Tibial nerve (tissue), 4 donors: ENCODE results near the gene ARL2BP. TPM values are rescaled to one million over a fixed set of nuclear protein-coding genes. Genes with fewer than 3 reads are reported as not detected.

Source experiments
- DNase-seq, 2 donors: peaks; one replicate each; pipeline ENCODE4 v3.0.0-alpha.2; 2019; ENCODE audit warnings: low spot score in 2 of 2
- H3K27ac ChIP-seq, 4 donors: fragments of 200-600 bp; sonication (generic) in 3 of 4; one replicate each; pipeline ENCODE4 v1.5.1; 2017 to 2019; ENCODE audit warnings: mild to moderate bottlenecking in 1 of 4
- H3K27me3 ChIP-seq, 2 donors: fragments of 200-600 bp; sonication (generic) in 1 of 2; one replicate each; pipeline versions ENCODE4 v1.5.1 to v1.6.0; 2017 to 2019
- H3K36me3 ChIP-seq, 3 donors: fragments of 200-600 bp; sonication (generic); one replicate each; pipeline ENCODE4 v1.5.1; 2018 to 2019
- H3K4me1 ChIP-seq, 4 donors: fragments of 200-600 bp; sonication (generic) in 3 of 4; one replicate each; pipeline ENCODE4 v1.5.1; 2017 to 2019
- H3K4me3 ChIP-seq, 4 donors: fragments of 200-600 bp; sonication (generic) in 3 of 4; one replicate each; pipeline ENCODE4 v1.5.1; 2017 to 2019; ENCODE audit warnings: mild to moderate bottlenecking in 1 of 4, moderate library complexity in 1 of 4
- H3K9me3 ChIP-seq, 4 donors: fragments of 200-600 bp; sonication (generic) in 3 of 4; one replicate each; pipeline ENCODE4 v1.5.1; 2017 to 2019
- EP300 ChIP-seq, 2 donors: sonication (generic); formaldehyde crosslinking; IDR thresholded peaks; one replicate each; pipeline ENCODE4 v1.6.1; 2017; ENCODE audit warnings: antibody characterized with exemption in 2 of 2, mild to moderate bottlenecking in 1 of 2
- POLR2A ChIP-seq, 2 donors: fragments of 450-650 bp; IDR thresholded peaks; one replicate each; pipeline ENCODE4 v1.6.1; 2017; ENCODE audit warnings: antibody characterized with exemption in 2 of 2, mild to moderate bottlenecking in 2 of 2, moderate library complexity in 2 of 2
- WGBS, 2 donors: methylation state at CpG; one replicate each; pipeline ENCODE4 v1.1.5; 2018; 5-methylcytosine and 5-hydroxymethylcytosine counted together
- total RNA-seq, 4 donors: library from RNA; depleted of rRNA; stranded (reverse); fragments of >200 nt; gene quantifications; one replicate each; pipeline ENCODE4 v1.1.0, GENCODE V29; 2016
- TF ChIP-seq, protein P1 (sequence below), 5 experiments: fragments of 200-600 bp in 3 of 5; fragments of 450-650 bp in 2 of 5; sonication (generic) in 3 of 5; IDR thresholded peaks; one replicate each; pipeline ENCODE4 v1.5.1; 2016 to 2019; ENCODE audit warnings: antibody characterized with exemption in 5 of 5, mild to moderate bottlenecking in 3 of 5, moderate library complexity in 2 of 5

Gene ARL2BP
- total RNA-seq, 4 donors from 2014 or later: 54.0 to 63.8 (median 55.5) TPM

DNA sequence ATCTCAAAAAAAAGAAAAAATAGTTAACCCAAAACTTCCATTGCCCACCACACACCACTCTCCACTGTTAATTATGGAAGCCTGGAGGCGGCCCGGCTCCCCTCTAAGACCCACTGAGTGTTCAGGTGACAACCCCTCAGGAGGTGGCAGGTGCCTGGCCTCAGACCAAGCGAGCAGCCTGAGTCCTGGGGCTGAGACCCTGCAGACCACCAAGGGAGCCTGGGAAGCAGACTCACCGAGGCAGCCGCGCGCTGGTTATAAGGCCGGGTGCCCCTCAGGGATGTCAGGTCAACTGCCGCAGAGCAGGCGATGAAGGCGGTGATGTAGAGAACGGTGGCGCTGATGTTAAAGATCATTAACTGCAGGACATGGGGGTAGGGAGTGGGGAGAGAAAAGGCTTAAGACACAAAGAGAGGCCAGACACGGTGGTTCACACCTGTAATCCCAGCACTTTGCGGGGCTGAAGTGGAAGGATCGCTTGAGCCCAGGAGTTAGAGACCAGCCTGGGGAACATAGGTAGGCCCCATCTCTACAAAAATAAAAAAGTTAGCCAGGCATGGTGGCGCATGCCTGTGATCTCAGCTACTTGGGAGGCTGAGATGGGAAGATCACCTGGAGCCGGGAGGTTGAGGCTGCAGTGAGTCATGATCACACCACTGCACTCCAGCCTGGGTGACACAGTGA, 13.3 kb downstream of the ARL2BP start:
- WGBS, 2 donors: 92 to 94% methylated on average over 18 of the region's 18 CpGs
- H3K27me3 ChIP-seq: no peaks in the 10 kb centered on the region
- peak overlapping the region in 1 of 4 donors; percentile 91 for H3K27ac ChIP-seq
- H3K36me3 ChIP-seq: peaks cover 0 to 52% (median 0%) of the 10 kb centered on the region in 3 donors
- no peak overlapping the region for H3K4me3 ChIP-seq
- peaks cover 0 to 44% (median 19%) of the 10 kb centered on the region in 4 donors for H3K4me1 ChIP-seq
- H3K9me3 ChIP-seq: no peaks in the 10 kb centered on the region
- TF ChIP-seq EP300 (IDR thresholded peaks at IDR 0.05): no peak
- TF ChIP-seq, protein P1, sequence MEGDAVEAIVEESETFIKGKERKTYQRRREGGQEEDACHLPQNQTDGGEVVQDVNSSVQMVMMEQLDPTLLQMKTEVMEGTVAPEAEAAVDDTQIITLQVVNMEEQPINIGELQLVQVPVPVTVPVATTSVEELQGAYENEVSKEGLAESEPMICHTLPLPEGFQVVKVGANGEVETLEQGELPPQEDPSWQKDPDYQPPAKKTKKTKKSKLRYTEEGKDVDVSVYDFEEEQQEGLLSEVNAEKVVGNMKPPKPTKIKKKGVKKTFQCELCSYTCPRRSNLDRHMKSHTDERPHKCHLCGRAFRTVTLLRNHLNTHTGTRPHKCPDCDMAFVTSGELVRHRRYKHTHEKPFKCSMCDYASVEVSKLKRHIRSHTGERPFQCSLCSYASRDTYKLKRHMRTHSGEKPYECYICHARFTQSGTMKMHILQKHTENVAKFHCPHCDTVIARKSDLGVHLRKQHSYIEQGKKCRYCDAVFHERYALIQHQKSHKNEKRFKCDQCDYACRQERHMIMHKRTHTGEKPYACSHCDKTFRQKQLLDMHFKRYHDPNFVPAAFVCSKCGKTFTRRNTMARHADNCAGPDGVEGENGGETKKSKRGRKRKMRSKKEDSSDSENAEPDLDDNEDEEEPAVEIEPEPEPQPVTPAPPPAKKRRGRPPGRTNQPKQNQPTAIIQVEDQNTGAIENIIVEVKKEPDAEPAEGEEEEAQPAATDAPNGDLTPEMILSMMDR (IDR thresholded peaks at IDR 0.05): no peak
- TF ChIP-seq POLR2A (IDR thresholded peaks at IDR 0.05): no peak
- DNase-seq: no peak

GRCh38 chr16:57258910-57259475, 13.9 kb downstream of the ARL2BP start:
- peaks cover 0 to 46% (median 0%) of the 10 kb centered on the region in 3 donors for H3K36me3 ChIP-seq
- peak overlapping the region in 1 of 4 donors; percentile 91 for H3K27ac ChIP-seq
- H3K27me3 ChIP-seq: no peaks in the 10 kb centered on the region
- TF ChIP-seq, protein P1 (IDR thresholded peaks at IDR 0.05): no peak
- TF ChIP-seq EP300 (IDR thresholded peaks at IDR 0.05) (no peak), POLR2A (IDR thresholded peaks at IDR 0.05) (no peak)
- DNase-seq: no peak
- 45 to 71% methylated on average over 1 of the region's 1 CpG for WGBS, 2 donors
- H3K4me1 ChIP-seq: peaks cover 0 to 51% (median 19%) of the 10 kb centered on the region in 4 donors
- no peak overlapping the region for H3K4me3 ChIP-seq
- H3K9me3 ChIP-seq: no peaks in the 10 kb centered on the region

- H3K4me3 ChIP-seq: no peak overlapping the region
- peaks cover 0 to 32% (median 0%) of the 10 kb centered on the region in 3 donors for H3K36me3 ChIP-seq
- no peak for DNase-seq
- H3K4me1 ChIP-seq: peaks cover 0 to 61% (median 19%) of the 10 kb centered on the region in 4 donors
- TF ChIP-seq EP300 (IDR thresholded peaks at IDR 0.05): peak in 1 of 2 donors; percentile 67
- TF ChIP-seq POLR2A (IDR thresholded peaks at IDR 0.05): no peak
- TF ChIP-seq, protein P1 (IDR thresholded peaks at IDR 0.05): no peak
- WGBS, 2 donors: 12 to 21% methylated on average over 16 of the region's 16 CpGs
- no peaks in the 10 kb centered on the region for H3K27me3 ChIP-seq
- H3K9me3 ChIP-seq: no peaks in the 10 kb centered on the region
- peak overlapping the region; percentile 10 to 91 (median 62) for H3K27ac ChIP-seq
These were observed 15.4 kb downstream of the ARL2BP start for GRCh38 chr16:57260294-57260929.

GRCh38 chr16:57261806-57262205, 16.7 kb downstream of the ARL2BP start:
- H3K9me3 ChIP-seq: no peaks in the 10 kb centered on the region
- H3K27me3 ChIP-seq: no peaks in the 10 kb centered on the region
- peaks cover 0 to 75% (median 25%) of the 10 kb centered on the region in 4 donors for H3K4me1 ChIP-seq
- H3K36me3 ChIP-seq: peaks cover 0 to 18% (median 0%) of the 10 kb centered on the region in 3 donors
- 94% methylated on average over 9 of the region's 9 CpGs for WGBS, 2 donors
- no peak for DNase-seq
- no peak overlapping the region for H3K4me3 ChIP-seq
- H3K27ac ChIP-seq: peak overlapping the region in 2 of 4 donors; percentile 89 to 91
- TF ChIP-seq POLR2A (IDR thresholded peaks at IDR 0.05) (no peak), EP300 (IDR thresholded peaks at IDR 0.05) (no peak)
- TF ChIP-seq, protein P1 (IDR thresholded peaks at IDR 0.05): no peak
